H1 (cell line): Measurements from ENCODE around the gene OLFM3. TPM values are rescaled to one million over a fixed set of nuclear protein-coding genes. Genes with fewer than 3 reads are reported as not detected.

Experiments used
- CTCF ChIA-PET: fragments of 300-600 bp; sonication (Branson Sonifier 250); formaldehyde crosslinking; loops from one replicate; lab custom pipeline; 2021; ENCODE audit not compliant: partially characterized antibody; lab: Charles Lee
- POLR2A ChIA-PET: fragments of 300-600 bp; sonication (Branson Sonifier 250); formaldehyde crosslinking; loops from one replicate; lab custom pipeline; 2021; ENCODE audit warnings: inconsistent platforms; ENCODE audit not compliant: partially characterized antibody; lab: Charles Lee
- DNase-seq, 2 experiments: peaks; one replicate each; pipeline versions ENCODE4 v3.0.0 to v3.0.0-alpha.2; 2010 to 2022; ENCODE audit warnings: low spot score in 2 of 2, low read depth in 1 of 2, mixed read lengths in 1 of 2
- FAIRE-seq: peaks from 2 replicates; lab custom pipeline; 2011; peaks lifted over from hg19 to GRCh38; lab: Jason Lieb, UNC
- H2AFZ ChIP-seq: 2 replicates; pipeline ENCODE4 v1.8.1; 2012; ENCODE audit warnings: low read length, inconsistent platforms
- H2AK5ac ChIP-seq: 2 replicates; pipeline ENCODE4 v1.6.1; 2013; ENCODE audit warnings: low read depth, low read length
- H2BK120ac ChIP-seq: replicated peaks from 2 replicates; pipeline ENCODE3; 2013; ENCODE audit warnings: low read depth, low read length, inconsistent platforms
- H2BK12ac ChIP-seq: 2 replicates; pipeline ENCODE4 v1.6.1; 2013; ENCODE audit warnings: low read depth, low read length
- H2BK15ac ChIP-seq: 2 replicates; pipeline ENCODE4 v1.6.1; 2013; ENCODE audit warnings: low read length
- H2BK20ac ChIP-seq: 2 replicates; pipeline ENCODE4 v1.6.1; 2013; ENCODE audit warnings: low read length
- H2BK5ac ChIP-seq: 2 replicates; pipeline ENCODE4 v1.6.1; 2013; ENCODE audit warnings: low read depth, low read length
- H3K14ac ChIP-seq: 2 replicates; pipeline ENCODE4 v1.6.1; 2013; ENCODE audit warnings: inconsistent platforms; ENCODE audit not compliant: insufficient read length
- H3K18ac ChIP-seq: 2 replicates; pipeline ENCODE4 v1.6.1; 2013; ENCODE audit warnings: low read length; ENCODE audit errors: extremely low read depth
- H3K23ac ChIP-seq: 2 replicates; pipeline ENCODE4 v1.6.1; 2013; ENCODE audit warnings: inconsistent platforms; ENCODE audit not compliant: insufficient read length
- H3K23me2 ChIP-seq: 2 replicates; pipeline ENCODE4 v1.6.1; 2013; ENCODE audit warnings: low read depth, low read length
- H3K27ac ChIP-seq: 2 replicates; pipeline ENCODE4 v1.6.1; 2011; ENCODE audit warnings: low read depth, low read length, inconsistent platforms
- H3K27me3 ChIP-seq, 4 experiments: replicated peaks in 1 of 4; 1 replicate in 1 of 4; 2 replicates in 3 of 4; pipeline versions ENCODE4 v1.6.1 to v1.8.1; 2011 to 2013; ENCODE audit warnings: low read length in 3 of 4, mild to moderate bottlenecking in 3 of 4, inconsistent platforms in 2 of 4, mixed read lengths in 2 of 4, moderate library complexity in 1 of 4; ENCODE audit not compliant: control insufficient read depth in 3 of 4, insufficient read depth in 3 of 4; ENCODE audit errors: extremely low read depth in 1 of 4
- H3K36me3 ChIP-seq, 4 experiments: 2 replicates each; pipeline versions ENCODE4 v1.6.1 to v1.8.1; 2011 to 2013; ENCODE audit warnings: mild to moderate bottlenecking in 4 of 4, low read length in 3 of 4, moderate library complexity in 2 of 4, control low read depth in 1 of 4, inconsistent platforms in 1 of 4; ENCODE audit not compliant: insufficient read depth in 4 of 4, control insufficient read depth in 2 of 4
- H3K4ac ChIP-seq: replicated peaks from 2 replicates; pipeline ENCODE3; 2013; ENCODE audit warnings: low read length, low read depth, mixed read lengths, inconsistent platforms; ENCODE audit not compliant: insufficient read length
- H3K4me1 ChIP-seq, 4 experiments: replicated peaks in 1 of 4; 1 replicate in 1 of 4; 2 replicates in 3 of 4; pipeline versions ENCODE4 v1.6.1 to v1.8.1; 2011 to 2013; ENCODE audit warnings: low read length in 3 of 4, inconsistent platforms in 2 of 4, mixed read lengths in 1 of 4; ENCODE audit not compliant: insufficient read depth in 4 of 4, control insufficient read depth in 3 of 4
- H3K4me2 ChIP-seq, 2 experiments: 2 replicates each; pipeline versions ENCODE4 v1.6.1 to v1.8.1; 2011 to 2013; ENCODE audit warnings: low read depth in 2 of 2, low read length in 2 of 2, control low read depth in 1 of 2, inconsistent platforms in 1 of 2, mild to moderate bottlenecking in 1 of 2; ENCODE audit not compliant: insufficient read depth in 1 of 2
- H3K4me3 ChIP-seq, 4 experiments: fragments of 200-600, 300-600 bp in 1 of 4; sonication (generic), shearing (Covaris generic), sonication (Bioruptor Twin) in 1 of 4; 2 replicates each; pipeline versions ENCODE4 v1.5.1 to v1.8.1; 2011 to 2016; ENCODE audit warnings: low read length in 4 of 4, low read depth in 3 of 4, control low read depth in 2 of 4, inconsistent platforms in 2 of 4, mild to moderate bottlenecking in 2 of 4, mixed read lengths in 1 of 4, moderate library complexity in 1 of 4; ENCODE audit not compliant: insufficient read depth in 2 of 4; ENCODE audit errors: extremely low read depth in 1 of 4
- H3K56ac ChIP-seq: replicated peaks from 2 replicates; pipeline ENCODE3; 2013; ENCODE audit warnings: low read depth, mild to moderate bottlenecking, mixed read lengths, low read length, inconsistent platforms; ENCODE audit not compliant: insufficient read length
- H3K79me1 ChIP-seq: 2 replicates; pipeline ENCODE4 v1.6.1; 2013; ENCODE audit warnings: low read depth, low read length, control low read depth
- H3K79me2 ChIP-seq, 2 experiments: 2 replicates each; pipeline versions ENCODE4 v1.6.1 to v1.8.1; 2012 to 2013; ENCODE audit warnings: low read length in 2 of 2, mild to moderate bottlenecking in 2 of 2, inconsistent platforms in 1 of 2; ENCODE audit not compliant: insufficient read depth in 2 of 2, control insufficient read depth in 1 of 2
- H3K9ac ChIP-seq, 4 experiments: replicated peaks in 1 of 4; 1 replicate in 1 of 4; 2 replicates in 3 of 4; pipeline versions ENCODE4 v1.6.1 to v1.8.1; 2011 to 2013; ENCODE audit warnings: low read depth in 3 of 4, low read length in 3 of 4, control low read depth in 2 of 4, mild to moderate bottlenecking in 2 of 4, moderate library complexity in 2 of 4, inconsistent platforms in 1 of 4; ENCODE audit errors: extremely low read depth in 1 of 4
- H3K9me3 ChIP-seq, 2 experiments: 2 replicates each; pipeline versions ENCODE4 v1.6.1 to v1.8.1; 2012 to 2013; ENCODE audit warnings: mild to moderate bottlenecking in 2 of 2, moderate library complexity in 2 of 2, control low read depth in 1 of 2, inconsistent platforms in 1 of 2, low read depth in 1 of 2, low read length in 1 of 2, mixed read lengths in 1 of 2; ENCODE audit not compliant: insufficient read depth in 2 of 2
- H4K20me1 ChIP-seq, 2 experiments: replicated peaks in 1 of 2; 2 replicates each; pipeline versions ENCODE3 to v1.8.1; 2011 to 2013; ENCODE audit warnings: inconsistent platforms in 2 of 2, low read length in 2 of 2, mild to moderate bottlenecking in 1 of 2; ENCODE audit not compliant: insufficient read depth in 2 of 2, control insufficient read depth in 1 of 2
- H4K5ac ChIP-seq: 2 replicates; pipeline ENCODE4 v1.6.1; 2013; ENCODE audit warnings: low read length, low read depth, mixed read lengths, inconsistent platforms; ENCODE audit not compliant: insufficient read length
- H4K8ac ChIP-seq: 2 replicates; pipeline ENCODE4 v1.8.0; 2013; ENCODE audit warnings: mild to moderate bottlenecking, moderate library complexity, low read length, inconsistent platforms; ENCODE audit not compliant: insufficient read depth; ENCODE audit errors: extremely low read depth
- H4K91ac ChIP-seq: replicated peaks from 2 replicates; pipeline ENCODE3; 2013; ENCODE audit warnings: low read length, mixed read lengths, inconsistent platforms; ENCODE audit not compliant: insufficient read length
- CTBP2 ChIP-seq: IDR thresholded peaks from 2 replicates; pipeline ENCODE4 v1.7.0; 2011; ENCODE audit warnings: borderline replicate concordance, mild to moderate bottlenecking, moderate library complexity, mixed read lengths, low read length; ENCODE audit not compliant: insufficient read depth, insufficient read length
- HDAC2 ChIP-seq, 2 experiments: fragments of 300-600 bp in 1 of 2; sonication (generic) in 1 of 2; IDR thresholded peaks; 2 replicates each; pipeline ENCODE4 v1.6.1; 2011 to 2012; ENCODE audit warnings: low read depth in 2 of 2, low read length in 2 of 2, mild to moderate bottlenecking in 2 of 2, moderate library complexity in 2 of 2, borderline replicate concordance in 1 of 2, inconsistent platforms in 1 of 2
- NANOG ChIP-seq: IDR thresholded peaks from 2 replicates; pipeline ENCODE4 v1.6.1; 2011; ENCODE audit warnings: low read length, low read depth, mild to moderate bottlenecking, inconsistent platforms; ENCODE audit not compliant: insufficient read depth, poor library complexity, severe bottlenecking
- POLR2A ChIP-seq, 2 experiments: IDR thresholded peaks; 1 replicate in 1 of 2; 2 replicates in 1 of 2; pipeline ENCODE4 v1.6.1; 2011; ENCODE audit warnings: low read depth in 2 of 2, low read length in 2 of 2, mild to moderate bottlenecking in 2 of 2; ENCODE audit errors: control extremely low read depth in 1 of 2
- RAD21 ChIP-seq, 2 experiments: IDR thresholded peaks in 1 of 2; conservative IDR thresholded peaks in 1 of 2; 2 replicates each; pipeline ENCODE4 v1.6.1; 2011; ENCODE audit warnings: low read depth in 2 of 2, low read length in 2 of 2, improper control_type of control experiment in 1 of 2, inconsistent platforms in 1 of 2, mild to moderate bottlenecking in 1 of 2, moderate library complexity in 1 of 2
- SIN3A ChIP-seq, 2 experiments: IDR thresholded peaks in 1 of 2; conservative IDR thresholded peaks in 1 of 2; 2 replicates each; pipeline ENCODE4 v1.6.1; 2011 to 2012; ENCODE audit warnings: low read length in 2 of 2, improper control_type of control experiment in 1 of 2, low read depth in 1 of 2, mild to moderate bottlenecking in 1 of 2
- TCF12 ChIP-seq: IDR thresholded peaks from 2 replicates; pipeline ENCODE4 v1.6.1; 2011; ENCODE audit warnings: low read depth, mild to moderate bottlenecking, low read length
- TEAD4 ChIP-seq: IDR thresholded peaks from 2 replicates; pipeline ENCODE4 v1.6.1; 2012; ENCODE audit warnings: low read depth, low read length, inconsistent platforms, mixed read lengths
- YY1 ChIP-seq: IDR thresholded peaks from 2 replicates; pipeline ENCODE4 v1.6.1; 2011; ENCODE audit warnings: low read depth, mild to moderate bottlenecking, low read length
- WGBS, 2 experiments: shearing (Covaris generic) in 1 of 2; methylation state at CpG; one replicate each; pipeline versions ENCODE4 v1.1.6 to v1.1.7; 2013 to 2015; ENCODE audit warnings: low lambda C conversion rate in 2 of 2, mixed read lengths in 2 of 2, inconsistent platforms in 1 of 2, low coverage in 1 of 2, missing lambda C conversion rate in 1 of 2; ENCODE audit not compliant: insufficient replicate concordance in 2 of 2, insufficient coverage in 1 of 2, insufficient read length in 1 of 2; ENCODE audit errors: extremely low coverage in 1 of 2, missing lambda C conversion rate in 1 of 2; 5-methylcytosine and 5-hydroxymethylcytosine counted together
- polyA plus RNA-seq, 7 experiments: library from polyadenylated mRNA; depleted of rRNA in 3 of 7; stranded (reverse) in 5 of 7; unstranded in 2 of 7; fragments of >200 nt in 5 of 7; fragments of 200-250 nt in 2 of 7; gene quantifications; 1 replicate in 5 of 7; 2 replicates in 1 of 7; 4 replicates in 1 of 7; pipeline versions ENCODE4 v1.2.1 to v1.2.3, GENCODE V29; 2011 to 2013; ENCODE audit warnings: missing spikeins in 2 of 7, mixed read lengths in 2 of 7
- total RNA-seq: library from RNA; stranded (reverse); fragmentation: NEBNext Ultra II Directional; extraction: Animal tissue kit (Norgen Biotek cat#: 25700); gene quantifications from 2 replicates; pipeline ENCODE4 v1.2.1, GENCODE V29; 2021
- TF ChIP-seq, protein P1 (sequence below), 3 experiments: IDR thresholded peaks; 1 replicate in 2 of 3; 2 replicates in 1 of 3; pipeline versions ENCODE4 v1.5.1 to v1.6.1; 2011; ENCODE audit warnings: low read length in 3 of 3, mild to moderate bottlenecking in 3 of 3, inconsistent platforms in 2 of 3, low read depth in 1 of 3, moderate library complexity in 1 of 3; ENCODE audit not compliant: insufficient read depth in 1 of 3; ENCODE audit errors: control extremely low read depth in 1 of 3

Gene OLFM3
- total and polyA plus RNA-seq, 2 of the 8 experiments (the other 6 are each of a cell fraction or from before 2014, with no cell fraction given) = 0.30 to 0.32 TPM

DNA sequence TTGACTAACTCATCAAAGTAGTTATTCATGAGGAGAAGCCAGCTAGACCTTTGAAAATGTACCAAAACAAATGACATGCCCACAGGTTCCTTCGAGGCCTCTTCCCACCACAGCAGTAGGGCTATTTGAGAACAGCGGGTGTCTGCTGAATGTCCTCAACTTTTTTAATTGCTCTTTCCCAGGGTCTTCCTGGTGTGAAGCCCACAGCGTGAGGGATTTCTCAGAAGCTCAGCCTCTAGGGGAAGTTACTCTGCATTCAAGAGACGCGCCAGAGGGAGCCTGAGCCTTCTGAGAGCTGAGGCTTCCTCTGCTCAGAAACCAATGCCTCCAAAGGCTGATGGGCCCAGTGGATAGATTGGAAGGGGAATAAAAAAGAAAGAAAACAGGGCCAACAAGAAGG, 153.6 kb downstream of the OLFM3 start:
- no peak overlapping the region for H4K8ac ChIP-seq
- ChIA-PET POLR2A (no interaction called here), CTCF (interaction anchor here (0.5 to 1.8 kb wide), 9 partner anchors 13 to 1385 kb away, joined by 3 to 5 read pairs (median 3); no protein-coding TSS in a partner anchor)
- no peak overlapping the region for H3K14ac ChIP-seq
- peaks cover 0 to 7% (median 4%) of the 10 kb centered on the region in 4 experiments; a peak in 5 of 7 replicates for H3K4me1 ChIP-seq
- H4K5ac ChIP-seq = no peak overlapping the region
- H3K79me1 ChIP-seq = no peaks in the 10 kb centered on the region
- FAIRE-seq (peak; percentile 94), DNase-seq (peak; percentile 36 to 48)
- H3K56ac ChIP-seq = no peak overlapping the region
- H3K4ac ChIP-seq = no peak overlapping the region
- no peak overlapping the region for H2AK5ac ChIP-seq
- H3K4me2 ChIP-seq = no peak overlapping the region
- no peak overlapping the region for H2BK120ac ChIP-seq
- no peak overlapping the region for H3K4me3 ChIP-seq
- H3K18ac ChIP-seq = no peak overlapping the region
- WGBS, 2 experiments = 12% methylated on average over 5 of the region's 5 CpGs; no CpG with 5 or more reads in 1 of the 2 experiments
- H3K27me3 ChIP-seq = no peaks in the 10 kb centered on the region
- H4K91ac ChIP-seq = no peak overlapping the region
- H3K79me2 ChIP-seq = no peaks in the 10 kb centered on the region
- no peak overlapping the region for H2AFZ ChIP-seq
- H2BK12ac ChIP-seq = no peak overlapping the region
- no peak overlapping the region for H2BK5ac ChIP-seq
- H2BK20ac ChIP-seq = no peak overlapping the region
- H3K9me3 ChIP-seq = no peaks in the 10 kb centered on the region
- H3K23me2 ChIP-seq = no peaks in the 10 kb centered on the region
- no peak overlapping the region for H2BK15ac ChIP-seq
- H3K27ac ChIP-seq = no peak overlapping the region
- no peak overlapping the region for H3K23ac ChIP-seq
- H3K36me3 ChIP-seq = no peaks in the 10 kb centered on the region
- H3K9ac ChIP-seq = no peak overlapping the region
- no peaks in the 10 kb centered on the region for H4K20me1 ChIP-seq
- peak; percentile 85 to 98 for TF ChIP-seq HDAC2 (IDR thresholded peaks at IDR 0.05; ENCODE audit: borderline replicate concordance in 1 of 2, low read depth in 2 of 2, low read length in 2 of 2)
- TF ChIP-seq NANOG = peak; percentile 89
- peak; percentile 55 for TF ChIP-seq CTBP2
- TF ChIP-seq TEAD4 = peak; percentile 20; the same call in 1 of the 2 replicates
- 0 out of 2 replicates have a peak, but pooled peaks have one; percentile 36 for TF ChIP-seq YY1
- 0 out of 2 replicates have a peak, but pooled peaks have one; percentile 49 for TF ChIP-seq TCF12
- no peak for TF ChIP-seq SIN3A (conservative IDR thresholded peaks at IDR 0.05 in 1 of 2, IDR thresholded peaks at IDR 0.05 in 1 of 2; ENCODE audit: low read depth in 1 of 2, low read length in 2 of 2)
- TF ChIP-seq RAD21 (IDR thresholded peaks at IDR 0.05 in 1 of 2, conservative IDR thresholded peaks at IDR 0.05 in 1 of 2; ENCODE audit: low read depth in 2 of 2, low read length in 2 of 2) = peak; percentile 35 to 50; a peak in 3 of 4 replicates
- no peak for TF ChIP-seq POLR2A (IDR thresholded peaks at IDR 0.05; ENCODE audit: control extremely low read depth in 1 of 2, low read depth in 2 of 2, low read length in 2 of 2)
- TF ChIP-seq, protein P1, sequence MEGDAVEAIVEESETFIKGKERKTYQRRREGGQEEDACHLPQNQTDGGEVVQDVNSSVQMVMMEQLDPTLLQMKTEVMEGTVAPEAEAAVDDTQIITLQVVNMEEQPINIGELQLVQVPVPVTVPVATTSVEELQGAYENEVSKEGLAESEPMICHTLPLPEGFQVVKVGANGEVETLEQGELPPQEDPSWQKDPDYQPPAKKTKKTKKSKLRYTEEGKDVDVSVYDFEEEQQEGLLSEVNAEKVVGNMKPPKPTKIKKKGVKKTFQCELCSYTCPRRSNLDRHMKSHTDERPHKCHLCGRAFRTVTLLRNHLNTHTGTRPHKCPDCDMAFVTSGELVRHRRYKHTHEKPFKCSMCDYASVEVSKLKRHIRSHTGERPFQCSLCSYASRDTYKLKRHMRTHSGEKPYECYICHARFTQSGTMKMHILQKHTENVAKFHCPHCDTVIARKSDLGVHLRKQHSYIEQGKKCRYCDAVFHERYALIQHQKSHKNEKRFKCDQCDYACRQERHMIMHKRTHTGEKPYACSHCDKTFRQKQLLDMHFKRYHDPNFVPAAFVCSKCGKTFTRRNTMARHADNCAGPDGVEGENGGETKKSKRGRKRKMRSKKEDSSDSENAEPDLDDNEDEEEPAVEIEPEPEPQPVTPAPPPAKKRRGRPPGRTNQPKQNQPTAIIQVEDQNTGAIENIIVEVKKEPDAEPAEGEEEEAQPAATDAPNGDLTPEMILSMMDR (IDR thresholded peaks at IDR 0.05; ENCODE audit: control extremely low read depth in 1 of 3, insufficient read depth in 1 of 3, low read depth in 1 of 3, low read length in 3 of 3) = peak in 1 of 3 experiments; percentile 19; a peak in 1 of 4 replicates
